Duodenal mucosa (tissue), 2 donors: ENCODE results near the gene NABP2.
A peak's percentile ranks its signal among the peaks of the same experiment; 100 is the strongest.

Source experiments
- H3K27ac ChIP-seq: one replicate; pipeline ENCODE4 v1.7.0; 2013; ENCODE audit warnings: low read depth, low read length
- H3K27me3 ChIP-seq, 2 donors: one replicate each; pipeline ENCODE4 v1.7.0; 2013; ENCODE audit warnings: low read length in 2 of 2, control low read depth in 1 of 2; ENCODE audit not compliant: insufficient read depth in 2 of 2, control insufficient read depth in 1 of 2
- H3K36me3 ChIP-seq, 2 donors: one replicate each; pipeline ENCODE4 v1.7.0; 2013; ENCODE audit warnings: low read length in 2 of 2, control low read depth in 1 of 2; ENCODE audit not compliant: insufficient read depth in 2 of 2, control insufficient read depth in 1 of 2
- H3K4me1 ChIP-seq, 2 donors: one replicate each; pipeline ENCODE4 v1.7.0; 2013; ENCODE audit warnings: low read length in 2 of 2, control low read depth in 1 of 2; ENCODE audit not compliant: insufficient read depth in 2 of 2, control insufficient read depth in 1 of 2
- H3K4me3 ChIP-seq, 2 donors: one replicate each; pipeline ENCODE4 v1.7.0; 2013; ENCODE audit warnings: low read length in 2 of 2, low read depth in 1 of 2
- H3K9ac ChIP-seq, 2 donors: one replicate each; pipeline ENCODE4 v1.7.0; 2013; ENCODE audit warnings: low read length in 2 of 2, low read depth in 1 of 2
- H3K9me3 ChIP-seq, 2 donors: one replicate each; pipeline ENCODE4 v1.7.0; 2013; ENCODE audit warnings: low read length in 2 of 2, control low read depth in 1 of 2; ENCODE audit not compliant: control insufficient read depth in 1 of 2

The NABP2 gene

GRCh38 chr12:56212361-56212760 lies 11.8 kb upstream of the NABP2 start:
- Histone ChIP-seq H3K27ac (no peak overlapping the region), H3K9ac (no peak overlapping the region), H3K9me3 (no peaks in the 10 kb centered on the region), H3K27me3 (no peaks in the 10 kb centered on the region), H3K4me1 (peaks cover 0 to 6% of the 10 kb centered on the region in 2 donors), H3K4me3 (no peak overlapping the region), H3K36me3 (peaks cover 39 to 66% of the 10 kb centered on the region in 2 donors)

GRCh38 chr12:56213878-56214277 lies 10.3 kb upstream of the NABP2 start:
- Histone ChIP-seq H3K9ac (no peak overlapping the region), H3K9me3 (no peaks in the 10 kb centered on the region), H3K27me3 (no peaks in the 10 kb centered on the region), H3K36me3 (peaks cover 30 to 56% of the 10 kb centered on the region in 2 donors), H3K27ac (no peak overlapping the region), H3K4me3 (no peak overlapping the region), H3K4me1 (peaks cover 0 to 6% of the 10 kb centered on the region in 2 donors)

- Histone ChIP-seq H3K9ac (no peak overlapping the region), H3K36me3 (peaks cover 22 to 44% of the 10 kb centered on the region in 2 donors), H3K4me3 (no peak overlapping the region), H3K27me3 (no peaks in the 10 kb centered on the region), H3K4me1 (peaks cover 6 to 20% of the 10 kb centered on the region in 2 donors), H3K9me3 (no peaks in the 10 kb centered on the region), H3K27ac (no peak overlapping the region)
Measured at GRCh38 chr12:56216461-56216860, 7.7 kb upstream of the NABP2 start.

GRCh38 chr12:56219840-56220239 lies 4.3 kb upstream of the NABP2 start:
- H3K4me1 ChIP-seq, result peaks cover 21 to 38% of the 10 kb centered on the region in 2 donors

GRCh38 chr12:56220611-56221231 lies 3.4 kb upstream of the NABP2 start:
- peak overlapping the region; percentile 94 for H3K27ac ChIP-seq
- H3K9me3 ChIP-seq, result no peaks in the 10 kb centered on the region
- peaks cover 21 to 46% of the 10 kb centered on the region in 2 donors for H3K4me1 ChIP-seq
- peak overlapping the region; percentile 85 to 92 for H3K4me3 ChIP-seq
- H3K27me3 ChIP-seq, result no peaks in the 10 kb centered on the region
- H3K36me3 ChIP-seq, result peaks cover 4 to 7% of the 10 kb centered on the region in 2 donors
- peak overlapping the region; percentile 90 to 99 for H3K9ac ChIP-seq

More at GRCh38 chr12:56219840-56220239, 4.3 kb upstream of the NABP2 start:
- Histone ChIP-seq H3K27me3 (no peaks in the 10 kb centered on the region), H3K27ac (no peak overlapping the region), H3K9ac (no peak overlapping the region), H3K36me3 (peaks cover 6 to 16% of the 10 kb centered on the region in 2 donors), H3K4me3 (no peak overlapping the region), H3K9me3 (no peaks in the 10 kb centered on the region)

- Histone ChIP-seq H3K27ac (peak overlapping the region; percentile 94), H3K27me3 (no peaks in the 10 kb centered on the region), H3K36me3 (peaks cover 1 to 8% of the 10 kb centered on the region in 2 donors), H3K9ac (peak overlapping the region; percentile 90 to 99), H3K9me3 (no peaks in the 10 kb centered on the region), H3K4me1 (peaks cover 21 to 46% of the 10 kb centered on the region in 2 donors), H3K4me3 (peak overlapping the region; percentile 85 to 92)
Measured at GRCh38 chr12:56221232-56221756, 2.8 kb upstream of the NABP2 start.

- H3K27ac ChIP-seq, result peak within 1 kb of the TSS; percentile 94
- H3K9ac ChIP-seq, result peak within 1 kb of the TSS; percentile 90 to 99
- peak within 1 kb of the TSS; percentile 85 to 92 for H3K4me3 ChIP-seq
- peaks cover 21 to 46% of the 10 kb centered on the region in 2 donors for H3K4me1 ChIP-seq
- H3K36me3 ChIP-seq, result peaks cover 0 to 4% of the 10 kb centered on the region in 2 donors
- no peaks in the 10 kb centered on the region for H3K27me3 ChIP-seq
- H3K9me3 ChIP-seq, result no peaks in the 10 kb centered on the region
Measured at GRCh38 chr12:56221757-56222530, 2.2 kb upstream of the NABP2 start, which contains the start of gene RNF41. Gene RNF41 (minus strand): TSS chr12:56221922. CDS start chr12:56214047, 7,875 bp downstream.

GRCh38 chr12:56222531-56222895 lies 1.6 kb upstream of the NABP2 start:
- H3K9me3 ChIP-seq, result no peaks in the 10 kb centered on the region
- H3K9ac ChIP-seq, result peak overlapping the region; percentile 90 to 99
- H3K4me3 ChIP-seq, result peak overlapping the region; percentile 85 to 92
- H3K36me3 ChIP-seq, result peaks cover 0 to 7% of the 10 kb centered on the region in 2 donors
- peaks cover 21 to 46% of the 10 kb centered on the region in 2 donors for H3K4me1 ChIP-seq
- peak overlapping the region; percentile 94 for H3K27ac ChIP-seq
- H3K27me3 ChIP-seq, result no peaks in the 10 kb centered on the region

GRCh38 chr12:56223571-56224101 lies 506 bp upstream of the NABP2 start:
- Histone ChIP-seq H3K4me3 (peak overlapping the region; percentile 69 to 86), H3K4me1 (peaks cover 21 to 46% of the 10 kb centered on the region in 2 donors), H3K27ac (peak overlapping the region; percentile 22), H3K27me3 (no peaks in the 10 kb centered on the region), H3K9ac (peak overlapping the region; percentile 34 to 38), H3K9me3 (no peaks in the 10 kb centered on the region), H3K36me3 (peaks cover 0 to 8% of the 10 kb centered on the region in 2 donors)

- Histone ChIP-seq H3K27ac (no peak overlapping the region), H3K4me3 (peak overlapping the region; percentile 69 to 86), H3K9me3 (no peaks in the 10 kb centered on the region), H3K27me3 (no peaks in the 10 kb centered on the region), H3K4me1 (peaks cover 24 to 48% of the 10 kb centered on the region in 2 donors), H3K36me3 (peaks cover 0 to 8% of the 10 kb centered on the region in 2 donors), H3K9ac (peak overlapping the region; percentile 60 to 85)
Measured at GRCh38 chr12:56224954-56225353, 812 bp downstream of the NABP2 start.
